Measurements from ENCODE around the gene GLOD4.
"Not testable (repeated sequence)": the region's sequence is repeated elsewhere in the genome, so short reads cannot be mapped to it uniquely, and the experiment has no call there.

The GLOD4 gene

GRCh38 chr17:781805-782731, at the start of gene GLOD4, which contains the start of gene MRM3:
Gene GLOD4 (minus strand): TSS chr17:782280. CDS start chr17:782255, 25 bp downstream.
Gene MRM3 (plus strand): TSS chr17:782353. CDS start chr17:782379, 26 bp downstream.
- peak; percentile 82 for DNase-seq

GRCh38 chr17:830950-831349, 48.9 kb upstream of the GLOD4 start:
- no peak for DNase-seq

- no peak for DNase-seq
Measured at GRCh38 chr17:830381-830780, 48.3 kb upstream of the GLOD4 start.

GRCh38 chr17:829614-830013, 47.5 kb upstream of the GLOD4 start:
- not testable (repeated sequence) for DNase-seq

GRCh38 chr17:828761-829160, 46.7 kb upstream of the GLOD4 start:
- peak; percentile 79 for DNase-seq

- no peak for DNase-seq
Measured at GRCh38 chr17:826778-827177, 44.7 kb upstream of the GLOD4 start.

GRCh38 chr17:825216-825615, 43.1 kb upstream of the GLOD4 start:
- DNase-seq = no peak

GRCh38 chr17:824378-824777, 42.3 kb upstream of the GLOD4 start:
- DNase-seq = no peak

GRCh38 chr17:823501-823902, 41.4 kb upstream of the GLOD4 start:
- DNase-seq = no peak

GRCh38 chr17:819251-819650, 37.2 kb upstream of the GLOD4 start:
- no peak for DNase-seq

GRCh38 chr17:814371-814770, 32.3 kb upstream of the GLOD4 start:
- no peak for DNase-seq

- DNase-seq = no peak
Measured at GRCh38 chr17:812638-813204, 30.6 kb upstream of the GLOD4 start.

- no peak for DNase-seq
Measured at GRCh38 chr17:811051-811784, 29.1 kb upstream of the GLOD4 start.

- no peak for DNase-seq
Measured at GRCh38 chr17:807523-808294, 25.6 kb upstream of the GLOD4 start.

GRCh38 chr17:806781-807522, 24.9 kb upstream of the GLOD4 start:
- DNase-seq = no peak

- no peak for DNase-seq
Measured at GRCh38 chr17:806346-806745, 24.3 kb upstream of the GLOD4 start.

GRCh38 chr17:805886-806285, 23.8 kb upstream of the GLOD4 start:
- DNase-seq = not testable (repeated sequence)

GRCh38 chr17:804541-805435, 22.7 kb upstream of the GLOD4 start:
- no peak for DNase-seq

- no peak for DNase-seq
Measured at GRCh38 chr17:802901-803881, 21.1 kb upstream of the GLOD4 start.

GRCh38 chr17:802481-802880, 20.4 kb upstream of the GLOD4 start:
- DNase-seq = no peak
